Stimulated activated CD4-positive, alpha-beta T cell treated with anti-CD3 and anti-CD28 coated beads, TNF-alpha, amount 100 ng/mL, for 4 hours (primary cell): ENCODE data around the gene EPHA6.

ENCODE experiments used
- DNase-seq, 3 experiments: peaks; one replicate each; pipeline ENCODE4 v3.0.0-alpha.2; 2020; ENCODE audit warnings: low read depth in 3 of 3

The EPHA6 gene

DNA sequence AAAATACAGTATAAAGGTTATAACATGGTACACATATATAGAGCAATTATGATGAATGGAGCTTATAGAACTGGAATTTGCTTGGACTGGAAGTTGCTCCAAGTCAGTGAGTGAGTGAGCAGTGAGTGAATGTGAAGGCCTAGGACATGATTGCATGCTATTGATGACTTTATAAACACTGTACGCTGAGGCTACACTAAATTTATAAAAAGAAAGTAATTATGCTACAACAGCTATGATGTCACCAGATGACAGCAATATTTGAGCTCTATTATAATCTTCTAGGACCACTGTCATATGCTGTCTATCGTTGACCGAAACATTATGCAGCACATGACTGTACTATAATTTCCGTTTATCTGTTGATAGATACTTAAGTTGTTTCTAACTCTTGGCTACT, 463.3 kb downstream of the EPHA6 start:
- DNase-seq = no peak

DNA sequence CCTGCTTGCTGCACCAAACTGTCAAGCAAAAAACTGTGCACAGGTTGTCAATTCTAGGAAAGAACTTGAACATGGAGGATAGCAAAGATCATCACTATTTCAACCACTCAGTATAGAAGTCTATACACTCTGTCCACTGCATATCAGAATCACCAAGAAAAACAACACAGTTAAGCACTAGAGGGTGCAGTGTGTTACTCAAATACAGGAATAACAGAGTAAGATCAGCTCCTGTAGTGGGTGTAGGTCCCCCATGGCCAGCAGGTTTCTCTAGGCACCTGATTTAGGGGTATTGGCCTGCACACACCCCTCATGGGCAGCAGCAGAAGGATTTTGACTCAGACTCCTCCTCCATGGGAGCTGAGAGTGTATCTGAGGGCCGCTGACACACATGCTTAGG, 464.1 kb downstream of the EPHA6 start:
- DNase-seq = no peak

DNA sequence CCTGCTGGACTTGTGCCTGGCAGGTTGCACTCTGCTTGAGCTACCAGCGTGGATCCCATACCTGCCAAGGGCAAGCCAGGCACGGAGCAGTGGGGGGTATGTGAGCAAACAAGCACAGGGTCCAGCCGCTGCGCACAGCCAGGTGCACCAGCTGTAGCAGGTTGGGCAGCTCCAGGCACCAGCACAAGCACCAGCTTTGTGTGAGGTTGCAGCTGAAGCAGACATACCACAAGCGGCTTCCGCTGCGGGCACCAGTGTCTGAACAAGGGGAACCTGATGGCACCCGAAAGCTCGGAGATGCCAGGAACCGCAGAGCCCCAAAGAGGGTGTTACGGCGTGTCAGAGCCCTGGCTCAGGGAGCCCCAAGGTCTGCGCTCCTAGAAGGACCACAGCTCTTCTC, 477.5 kb downstream of the EPHA6 start:
- no peak for DNase-seq

DNA sequence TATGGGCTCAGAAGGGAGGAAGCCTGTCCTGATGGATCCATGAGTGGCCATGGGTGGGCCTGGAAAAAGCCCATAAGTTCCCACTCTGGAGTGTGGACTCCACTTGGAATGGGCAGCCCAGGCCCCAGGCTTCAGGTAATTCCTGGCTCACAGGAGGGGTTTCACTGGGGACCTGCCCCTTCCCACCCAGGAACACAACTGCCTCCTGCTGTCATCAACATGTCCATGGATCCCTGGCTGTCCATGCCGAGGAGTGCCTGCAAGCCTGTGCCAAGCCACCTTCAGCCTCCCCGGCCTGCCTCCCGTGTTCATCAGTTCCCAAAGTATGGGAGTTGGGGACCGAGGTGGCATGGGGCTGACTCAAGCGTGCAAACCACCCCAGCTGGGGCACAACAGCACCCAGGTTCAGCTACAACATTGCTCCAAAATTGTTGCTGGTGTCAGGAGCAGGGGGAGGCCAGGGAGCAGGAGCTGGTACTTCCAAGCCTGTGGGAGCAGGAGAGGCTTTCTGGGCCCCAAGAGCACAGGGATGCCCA, 479.3 kb downstream of the EPHA6 start:
- DNase-seq = no peak

GRCh38 chr3:97297032-97297431, 482.6 kb downstream of the EPHA6 start:
- DNase-seq = no peak

DNA sequence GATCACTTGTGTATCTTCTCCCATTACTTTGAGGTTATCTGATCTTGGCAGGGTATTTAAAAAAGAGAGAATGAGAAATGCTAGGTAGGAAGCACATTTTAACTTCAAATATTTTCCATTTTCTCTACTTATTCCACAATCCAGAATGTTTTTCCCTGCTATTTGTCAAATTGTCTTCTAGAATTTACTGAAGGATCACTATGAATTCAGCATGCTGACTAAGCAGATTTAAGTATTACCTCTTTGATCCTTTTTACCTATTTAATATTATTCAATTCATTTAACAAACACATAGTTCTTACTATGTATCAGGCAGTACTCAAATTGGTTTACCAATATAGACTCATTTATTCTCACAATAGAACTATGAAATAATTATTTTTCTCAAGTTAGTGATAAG, 486.7 kb downstream of the EPHA6 start:
- no peak for DNase-seq

DNA sequence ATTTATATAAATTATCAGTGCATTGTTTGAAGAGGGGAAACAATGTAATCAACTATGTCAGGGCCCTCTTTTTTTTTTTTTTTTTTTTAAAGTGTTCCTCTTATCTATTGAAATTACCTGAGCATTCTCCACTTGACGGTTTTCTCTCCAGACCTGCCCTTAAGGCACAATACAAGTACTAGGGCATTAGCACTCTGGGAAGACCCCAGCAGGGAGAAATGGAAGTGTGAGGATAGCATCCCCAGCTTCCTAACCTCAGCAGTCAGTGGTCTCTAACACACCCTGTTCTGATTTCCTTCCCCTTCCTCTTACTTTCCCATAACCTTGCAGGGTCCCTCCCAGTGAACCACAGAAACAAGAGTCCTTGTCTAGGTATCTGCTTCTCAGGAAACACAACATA, 491.8 kb downstream of the EPHA6 start:
- DNase-seq = no peak

DNA sequence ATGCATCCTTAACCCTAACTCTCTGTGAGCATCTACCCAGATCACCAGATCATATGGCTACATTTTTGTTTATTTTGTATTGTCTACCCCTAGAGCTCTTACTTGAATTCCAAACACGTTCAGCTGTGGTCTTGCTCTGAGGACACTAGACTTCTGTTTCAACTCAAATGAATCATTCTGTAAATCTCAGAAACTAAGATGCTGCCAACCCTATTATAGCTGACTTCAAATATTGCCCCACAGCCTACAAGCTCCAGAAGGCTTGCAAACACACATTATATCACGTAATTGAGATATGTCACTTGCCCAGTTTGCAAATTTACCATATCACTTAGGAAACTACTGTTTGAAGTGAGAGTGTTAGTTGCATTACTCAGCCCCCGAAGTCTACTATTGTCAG, 524.0 kb downstream of the EPHA6 start:
- no peak for DNase-seq

DNA sequence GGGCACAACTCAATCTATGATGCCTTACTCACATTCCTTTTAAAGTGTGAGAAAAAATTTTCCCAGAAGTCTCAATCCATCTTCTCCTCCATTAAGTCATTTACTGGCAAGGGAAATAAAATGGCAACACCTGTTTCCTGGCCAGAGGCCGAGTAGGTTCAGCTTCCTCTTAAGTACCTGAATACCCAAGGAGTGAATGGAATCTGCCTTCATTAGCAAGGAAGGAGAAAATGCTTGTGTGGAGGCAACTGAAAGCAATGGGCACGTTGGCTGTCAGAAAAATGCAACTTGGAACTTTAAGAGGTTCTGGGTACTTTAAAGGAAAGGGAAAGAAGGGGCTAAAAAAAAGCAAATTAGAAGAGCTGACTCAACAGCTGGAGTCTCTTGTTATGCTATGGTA, 526.5 kb downstream of the EPHA6 start:
- no peak for DNase-seq

DNA sequence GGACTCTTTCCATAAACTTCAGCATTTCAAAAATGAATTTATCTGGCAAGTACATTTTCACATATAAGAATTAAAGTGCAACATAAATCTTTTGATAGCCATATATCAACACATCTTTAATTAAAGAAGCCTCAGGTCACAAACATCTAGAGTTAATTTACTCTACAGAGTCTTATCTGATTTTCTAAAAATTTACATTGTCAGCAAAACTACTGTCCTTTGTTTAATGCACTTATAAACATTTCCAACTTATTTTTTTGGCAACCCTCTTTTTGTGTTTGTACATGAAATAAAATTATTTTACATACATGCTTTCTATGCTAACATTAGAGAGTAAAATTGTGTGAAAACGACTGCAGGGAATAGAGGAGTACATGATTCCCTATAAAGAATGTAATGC, 533.4 kb downstream of the EPHA6 start:
- no peak for DNase-seq

GRCh38 chr3:97350971-97351370, 536.6 kb downstream of the EPHA6 start:
- DNase-seq = no peak

GRCh38 chr3:97353176-97353575, 538.8 kb downstream of the EPHA6 start:
- no peak for DNase-seq

GRCh38 chr3:97359977-97360376, 545.6 kb downstream of the EPHA6 start:
- DNase-seq = no peak

- no peak for DNase-seq
Measured at GRCh38 chr3:97360804-97361203, 546.4 kb downstream of the EPHA6 start.

- no peak for DNase-seq
Measured at GRCh38 chr3:97384583-97384982, 570.2 kb downstream of the EPHA6 start.

GRCh38 chr3:97388774-97389173, 574.4 kb downstream of the EPHA6 start:
- no peak for DNase-seq

DNA sequence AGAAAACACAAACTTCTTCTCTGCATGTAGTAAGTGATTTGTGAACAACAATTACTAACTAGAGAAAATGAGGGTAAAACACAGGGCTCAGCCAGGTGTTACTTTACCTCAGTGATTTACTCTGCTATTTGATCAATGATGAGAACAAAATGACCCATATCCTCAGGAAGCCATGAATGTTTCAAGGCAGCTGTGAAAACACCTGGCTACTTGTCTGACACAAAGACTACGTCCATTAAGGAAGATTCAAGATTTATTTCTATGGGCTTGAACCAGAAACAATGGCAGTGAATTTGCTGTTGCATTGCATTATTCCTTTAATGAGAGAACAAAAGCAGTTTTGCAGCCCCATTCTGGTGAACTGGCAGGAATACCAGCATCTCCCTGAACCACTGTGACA, 575.5 kb downstream of the EPHA6 start:
- no peak for DNase-seq

- no peak for DNase-seq
Measured at GRCh38 chr3:97391167-97391566, 576.8 kb downstream of the EPHA6 start.

DNA sequence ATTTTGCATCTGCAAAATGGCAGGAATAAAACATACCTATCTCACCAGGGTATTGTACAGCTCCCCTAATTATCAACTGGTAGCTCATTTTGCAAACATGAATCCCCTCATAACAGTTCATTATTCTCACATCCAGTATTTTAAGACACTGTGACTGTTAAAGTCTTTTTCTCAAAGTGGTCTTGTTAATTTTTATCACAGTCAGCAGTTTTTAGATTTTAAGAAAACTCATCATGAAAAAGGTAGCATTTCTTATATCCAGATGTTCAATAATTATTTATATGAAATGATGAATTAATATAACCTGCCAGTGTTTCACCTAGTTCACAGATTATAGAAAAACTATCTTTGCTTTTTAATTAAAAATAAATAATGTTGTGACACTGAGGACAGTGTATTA, 595.2 kb downstream of the EPHA6 start:
- no peak for DNase-seq

DNA sequence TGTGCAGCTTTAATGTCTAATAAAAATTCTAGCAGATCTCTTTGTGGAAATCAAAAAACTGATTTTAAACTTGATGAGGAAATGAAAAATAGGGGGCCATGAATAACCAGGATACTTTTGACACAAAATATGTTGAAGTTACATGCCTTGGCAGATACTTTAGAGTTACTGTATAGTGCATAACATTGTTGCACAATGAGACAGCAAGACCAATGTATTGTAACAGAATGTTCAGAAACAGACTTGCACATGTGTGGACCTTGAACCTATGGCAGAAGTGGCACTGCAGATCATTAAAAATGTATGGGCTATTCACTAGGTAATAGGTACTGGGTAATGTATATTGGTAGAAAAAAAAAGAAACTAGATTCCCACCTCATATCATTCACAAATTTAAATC, 607.2 kb downstream of the EPHA6 start:
- DNase-seq = no peak

DNA sequence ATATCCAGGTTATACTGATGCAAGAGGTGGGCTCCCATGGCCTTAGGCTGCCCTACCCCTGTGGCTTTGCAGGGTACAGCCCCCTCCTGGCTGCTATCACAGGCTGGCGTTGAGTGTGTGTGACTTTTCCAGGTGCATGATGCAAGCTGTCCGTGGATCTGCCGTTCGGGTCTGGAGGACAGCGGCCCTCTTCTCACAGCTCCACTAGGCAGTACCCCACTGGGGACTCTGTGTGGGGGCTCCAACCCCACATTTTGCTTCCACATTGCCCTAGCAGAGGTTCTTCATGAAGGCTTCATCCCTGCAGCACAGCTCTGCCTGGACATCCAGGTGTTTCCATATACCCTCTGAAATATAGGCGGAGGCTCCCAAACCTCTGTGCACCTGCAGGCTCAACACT, 610.6 kb downstream of the EPHA6 start:
- no peak for DNase-seq

DNA sequence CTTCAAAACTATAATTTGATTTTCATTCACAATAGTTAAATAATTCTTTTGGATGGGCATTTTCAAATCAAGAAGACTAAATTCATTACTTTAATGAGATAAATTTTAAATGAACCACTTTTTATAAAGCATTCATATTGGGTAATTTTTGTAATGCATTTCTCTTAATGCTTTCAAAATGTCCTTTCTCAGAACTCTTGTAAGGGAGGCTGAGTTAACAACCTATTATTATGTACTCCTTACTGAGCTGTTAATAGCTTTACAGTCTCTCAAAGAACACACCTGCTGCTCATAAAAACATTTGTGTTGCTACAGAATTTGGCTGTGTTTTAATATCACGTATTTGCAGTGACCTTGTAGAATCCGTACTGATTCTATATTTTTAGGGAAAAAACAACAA, 616.2 kb downstream of the EPHA6 start:
- no peak for DNase-seq

GRCh38 chr3:97432914-97433313, 618.5 kb downstream of the EPHA6 start:
- DNase-seq = no peak

GRCh38 chr3:97438131-97438530, 623.7 kb downstream of the EPHA6 start:
- no peak for DNase-seq

- DNase-seq = no peak
Measured at GRCh38 chr3:97439373-97439772, 625.0 kb downstream of the EPHA6 start.
